Stomach smooth muscle (tissue), 2 donors: ENCODE data around the gene TGFBRAP1.

ENCODE experiments used
- H3K27ac ChIP-seq: one replicate; pipeline ENCODE4 v1.7.0; 2013; ENCODE audit warnings: mild to moderate bottlenecking, low read length, inconsistent platforms
- H3K27me3 ChIP-seq, 2 donors: one replicate each; pipeline ENCODE4 v1.7.0; 2013; ENCODE audit warnings: low read length in 2 of 2; ENCODE audit not compliant: insufficient read depth in 2 of 2, control insufficient read depth in 1 of 2
- H3K36me3 ChIP-seq, 2 donors: one replicate each; pipeline ENCODE4 v1.7.0; 2013; ENCODE audit warnings: low read length in 2 of 2; ENCODE audit not compliant: control insufficient read depth in 2 of 2, insufficient read depth in 2 of 2
- H3K4me1 ChIP-seq: one replicate; pipeline ENCODE4 v1.7.0; 2013; ENCODE audit warnings: low read length; ENCODE audit not compliant: control insufficient read depth, insufficient read depth
- H3K4me3 ChIP-seq, 2 donors: one replicate each; pipeline ENCODE4 v1.7.0; 2013; ENCODE audit warnings: low read length in 2 of 2
- H3K9ac ChIP-seq, 2 donors: one replicate each; pipeline ENCODE4 v1.7.0; 2013; ENCODE audit warnings: low read length in 2 of 2, mild to moderate bottlenecking in 1 of 2
- H3K9me3 ChIP-seq, 2 donors: one replicate each; pipeline ENCODE4 v1.7.0; 2013; ENCODE audit warnings: low read length in 2 of 2; ENCODE audit not compliant: control insufficient read depth in 2 of 2
- donor health status: healthy.
- donor health status: Pancreatic carcinoma.

TGFBRAP1 gene

GRCh38 chr2:105239924-105240323 is 89.6 kb downstream of the TGFBRAP1 start:
- Histone ChIP-seq H3K9me3 (no peaks in the 10 kb centered on the region), H3K27ac (no peak overlapping the region), H3K36me3 (no peaks in the 10 kb centered on the region), H3K4me3 (no peak overlapping the region), H3K4me1 (no peaks in the 10 kb centered on the region), H3K9ac (no peak overlapping the region), H3K27me3 (no peaks in the 10 kb centered on the region)

- Histone ChIP-seq H3K9me3 (no peaks in the 10 kb centered on the region), H3K27me3 (no peaks in the 10 kb centered on the region), H3K9ac (no peak overlapping the region), H3K4me3 (no peak overlapping the region), H3K4me1 (no peaks in the 10 kb centered on the region), H3K27ac (no peak overlapping the region), H3K36me3 (no peaks in the 10 kb centered on the region)
These were observed 90.8 kb downstream of the TGFBRAP1 start for GRCh38 chr2:105238664-105239240.

GRCh38 chr2:105237045-105237765 is 92.3 kb downstream of the TGFBRAP1 start:
- no peaks in the 10 kb centered on the region for H3K4me1 ChIP-seq

GRCh38 chr2:105236060-105236424 is 93.5 kb downstream of the TGFBRAP1 start:
- no peaks in the 10 kb centered on the region for H3K9me3 ChIP-seq
- H3K4me3 ChIP-seq, result no peak overlapping the region
- no peak overlapping the region for H3K27ac ChIP-seq
- no peaks in the 10 kb centered on the region for H3K36me3 ChIP-seq
- no peak overlapping the region for H3K9ac ChIP-seq
- no peaks in the 10 kb centered on the region for H3K4me1 ChIP-seq
- no peaks in the 10 kb centered on the region for H3K27me3 ChIP-seq

More at GRCh38 chr2:105237045-105237765, 92.3 kb downstream of the TGFBRAP1 start:
- Histone ChIP-seq H3K9me3 (no peaks in the 10 kb centered on the region), H3K9ac (no peak overlapping the region), H3K4me3 (no peak overlapping the region), H3K27me3 (no peaks in the 10 kb centered on the region), H3K36me3 (no peaks in the 10 kb centered on the region), H3K27ac (no peak overlapping the region)

- Histone ChIP-seq H3K9me3 (no peaks in the 10 kb centered on the region), H3K4me1 (no peaks in the 10 kb centered on the region), H3K27ac (no peak overlapping the region), H3K36me3 (no peaks in the 10 kb centered on the region), H3K9ac (no peak overlapping the region), H3K4me3 (no peak overlapping the region), H3K27me3 (no peaks in the 10 kb centered on the region)
These were observed 94.0 kb downstream of the TGFBRAP1 start for GRCh38 chr2:105235388-105236059.

- H3K4me3 ChIP-seq, result no peak overlapping the region
- H3K36me3 ChIP-seq, result no peaks in the 10 kb centered on the region
- no peaks in the 10 kb centered on the region for H3K27me3 ChIP-seq
- H3K9me3 ChIP-seq, result no peaks in the 10 kb centered on the region
- H3K9ac ChIP-seq, result no peak overlapping the region
- no peaks in the 10 kb centered on the region for H3K4me1 ChIP-seq
- H3K27ac ChIP-seq, result no peak overlapping the region
These were observed 98.3 kb downstream of the TGFBRAP1 start for GRCh38 chr2:105231232-105231619.

- H3K27me3 ChIP-seq, result no peaks in the 10 kb centered on the region
- H3K4me1 ChIP-seq, result no peaks in the 10 kb centered on the region
- H3K27ac ChIP-seq, result no peak overlapping the region
- H3K4me3 ChIP-seq, result no peak overlapping the region
- no peaks in the 10 kb centered on the region for H3K9me3 ChIP-seq
- H3K9ac ChIP-seq, result no peak overlapping the region
- H3K36me3 ChIP-seq, result no peaks in the 10 kb centered on the region
These were observed 105.1 kb downstream of the TGFBRAP1 start for GRCh38 chr2:105224444-105224843.

- no peak overlapping the region for H3K4me3 ChIP-seq
- no peaks in the 10 kb centered on the region for H3K27me3 ChIP-seq
- no peak overlapping the region for H3K27ac ChIP-seq
- H3K4me1 ChIP-seq, result no peaks in the 10 kb centered on the region
- H3K36me3 ChIP-seq, result no peaks in the 10 kb centered on the region
- H3K9ac ChIP-seq, result no peak overlapping the region
- H3K9me3 ChIP-seq, result no peaks in the 10 kb centered on the region
These were observed 108.9 kb downstream of the TGFBRAP1 start for GRCh38 chr2:105220604-105221003.

GRCh38 chr2:105215586-105216192 is 113.8 kb downstream of the TGFBRAP1 start:
- no peak overlapping the region for H3K9ac ChIP-seq

More at GRCh38 chr2:105215586-105216192, 113.8 kb downstream of the TGFBRAP1 start:
- H3K36me3 ChIP-seq, result no peaks in the 10 kb centered on the region
- H3K27me3 ChIP-seq, result no peaks in the 10 kb centered on the region
- no peak overlapping the region for H3K27ac ChIP-seq
- no peaks in the 10 kb centered on the region for H3K9me3 ChIP-seq
- H3K4me1 ChIP-seq, result no peaks in the 10 kb centered on the region
- H3K4me3 ChIP-seq, result no peak overlapping the region
